GM23248 (cell line): Measurements from ENCODE around the gene SPTAN1. TPM values are rescaled to one million over a fixed set of nuclear protein-coding genes. Genes with fewer than 3 reads are reported as not detected.

Source experiments
- DNase-seq: peaks from one replicate; pipeline ENCODE4 v3.0.0-alpha.2; 2015
- H2AFZ ChIP-seq: fragments of 200-600 bp; sonication (generic); 2 replicates; pipeline ENCODE4 v1.6.1; 2016; ENCODE audit warnings: antibody characterized with exemption
- H3F3A ChIP-seq: fragments of 200-600 bp; sonication (generic); 2 replicates; pipeline ENCODE4 v1.6.1; 2016; ENCODE audit warnings: mild to moderate bottlenecking, antibody characterized with exemption, mixed run types; ENCODE audit not compliant: insufficient read depth
- H3K27ac ChIP-seq: fragments of 200-600 bp; sonication (generic); 2 replicates; pipeline ENCODE4 v1.5.1; 2016; ENCODE audit warnings: mild to moderate bottlenecking
- H3K27me3 ChIP-seq: fragments of 200-600 bp; sonication (generic); replicated peaks from 2 replicates; pipeline ENCODE4 v1.6.1; 2016; ENCODE audit warnings: mild to moderate bottlenecking; ENCODE audit not compliant: insufficient read depth
- H3K36me3 ChIP-seq: fragments of 200-600 bp; sonication (generic); 2 replicates; pipeline ENCODE4 v1.6.1; 2016; ENCODE audit warnings: low read depth, mild to moderate bottlenecking
- H3K4me1 ChIP-seq: fragments of 200-600 bp; sonication (generic); 2 replicates; pipeline ENCODE4 v1.6.1; 2016; ENCODE audit warnings: mild to moderate bottlenecking; ENCODE audit not compliant: insufficient read depth
- H3K4me2 ChIP-seq: fragments of 200-600 bp; sonication (generic); one replicate; pipeline ENCODE4 v1.6.1; 2016; ENCODE audit warnings: mild to moderate bottlenecking; ENCODE audit not compliant: unreplicated experiment
- H3K4me3 ChIP-seq: fragments of 200-600 bp; sonication (generic); 2 replicates; pipeline ENCODE4 v1.5.1; 2016; ENCODE audit warnings: mild to moderate bottlenecking
- H3K79me2 ChIP-seq: fragments of 200-600 bp; sonication (generic); 2 replicates; pipeline ENCODE4 v1.6.1; 2016; ENCODE audit warnings: mild to moderate bottlenecking; ENCODE audit not compliant: insufficient read depth
- H3K9ac ChIP-seq: fragments of 200-600 bp; sonication (generic); 2 replicates; pipeline ENCODE4 v1.6.1; 2016; ENCODE audit warnings: mild to moderate bottlenecking
- H3K9me2 ChIP-seq: fragments of 200-600 bp; sonication (generic); 2 replicates; pipeline ENCODE4 v1.6.1; 2016; ENCODE audit warnings: mixed run types, mild to moderate bottlenecking, moderate library complexity; ENCODE audit not compliant: insufficient read depth
- H3K9me3 ChIP-seq: fragments of 200-600 bp; sonication (generic); one replicate; pipeline ENCODE4 v1.6.1; 2017; ENCODE audit warnings: low read depth
- H4K20me1 ChIP-seq: fragments of 200-600 bp; sonication (generic); 2 replicates; pipeline ENCODE4 v1.6.0; 2016; ENCODE audit not compliant: insufficient read depth
- EZH2 ChIP-seq: fragments of 200-600 bp; sonication (generic); IDR thresholded peaks from 2 replicates; pipeline ENCODE4 v1.6.1; 2018; ENCODE audit warnings: antibody characterized with exemption, mild to moderate bottlenecking; ENCODE audit not compliant: insufficient read depth, poor library complexity, severe bottlenecking
- EZH2phosphoT487 ChIP-seq: fragments of 200-600 bp; sonication (generic); IDR thresholded peaks from 2 replicates; pipeline ENCODE4 v1.6.1; 2018; ENCODE audit warnings: antibody characterized with exemption, moderate library complexity, mild to moderate bottlenecking, low read depth; ENCODE audit not compliant: insufficient read depth
- WGBS, 2 experiments: methylation state at CpG; one replicate each; pipeline ENCODE4 v1.1.6; 2015 to 2017; ENCODE audit warnings: low lambda C conversion rate in 2 of 2, low coverage in 1 of 2; ENCODE audit errors: missing lambda C conversion rate in 2 of 2; 5-methylcytosine and 5-hydroxymethylcytosine counted together
- in situ Hi-C: fragments of 300-500 bp; cut with MboI; formaldehyde crosslinking; loops from 2 replicates; pipeline ENCODE4 v1.15.0; 2020
- polyA plus RNA-seq: library from polyadenylated mRNA; unstranded; fragments of >200 nt; fragmentation: Nextera tagmentation; extraction: Ambion mirVana; gene quantifications from 2 replicates; pipeline ENCODE4 v1.2.1, GENCODE V29; 2016
- total RNA-seq: library from RNA; depleted of rRNA; stranded (reverse); fragments of >200 nt; shearing (Covaris generic); gene quantifications from 2 replicates; pipeline ENCODE4 v1.2.3, GENCODE V29; 2014

Gene SPTAN1
- total and polyA plus RNA-seq, 2 experiments from 2014 or later: 144 to 275 TPM

- Histone ChIP-seq H3K9me3 (no peaks in the 10 kb centered on the region), H3K4me3 (no peak overlapping the region), H3K9me2 (no peaks in the 10 kb centered on the region), H3K4me1 (no peaks in the 10 kb centered on the region), H2AFZ (no peak overlapping the region), H3K27me3 (no peaks in the 10 kb centered on the region), H3K79me2 (peaks cover 10% of the 10 kb centered on the region), H3K27ac (no peak overlapping the region), H3K9ac (no peak overlapping the region), H4K20me1 (no peaks in the 10 kb centered on the region), H3K4me2 (no peak overlapping the region), H3K36me3 (peaks cover 100% of the 10 kb centered on the region), H3F3A (peaks cover 37% of the 10 kb centered on the region; the same call in 1 of the 2 replicates)
- no peak for DNase-seq
- 87 to 88% methylated on average over 12 of the region's 12 CpGs for WGBS, 2 experiments
- in situ Hi-C loops: no loop called here
- no peak for TF ChIP-seq EZH2phosphoT487
- TF ChIP-seq EZH2: no peak
Observed at GRCh38 chr9:128611600-128612394, 59.4 kb downstream of the SPTAN1 start.

GRCh38 chr9:128614728-128615127, 62.3 kb downstream of the SPTAN1 start:
- in situ Hi-C loops: no loop called here
- Histone ChIP-seq H4K20me1 (no peaks in the 10 kb centered on the region), H3K4me3 (no peak overlapping the region), H2AFZ (no peak overlapping the region), H3K27me3 (no peaks in the 10 kb centered on the region), H3K9ac (no peak overlapping the region), H3K4me2 (no peak overlapping the region), H3K9me3 (no peaks in the 10 kb centered on the region), H3K9me2 (no peaks in the 10 kb centered on the region), H3F3A (peaks cover 28% of the 10 kb centered on the region; the same call in 1 of the 2 replicates), H3K36me3 (peaks cover 94% of the 10 kb centered on the region), H3K79me2 (peaks cover 10% of the 10 kb centered on the region), H3K4me1 (no peaks in the 10 kb centered on the region), H3K27ac (no peak overlapping the region)
- no peak for DNase-seq
- TF ChIP-seq EZH2phosphoT487 (no peak), EZH2 (no peak)
- WGBS, 2 experiments: 97 to 100% methylated on average over 1 of the region's 1 CpG

DNA sequence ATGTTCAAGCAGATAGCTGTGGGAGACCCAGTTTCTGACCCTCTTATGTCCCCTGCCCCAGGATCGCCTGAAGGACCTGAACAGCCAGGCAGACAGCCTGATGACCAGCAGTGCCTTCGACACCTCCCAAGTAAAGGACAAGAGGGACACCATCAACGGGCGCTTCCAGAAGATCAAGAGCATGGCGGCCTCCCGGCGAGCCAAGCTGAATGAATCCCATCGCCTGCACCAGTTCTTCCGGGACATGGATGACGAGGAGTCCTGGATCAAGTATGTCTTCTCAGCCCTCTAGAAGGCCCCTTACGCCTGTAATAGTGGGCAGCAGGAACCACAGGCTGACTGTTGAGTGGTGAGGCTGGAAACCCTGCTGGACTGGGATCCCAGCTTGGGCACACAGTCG, 63.2 kb downstream of the SPTAN1 start:
- Histone ChIP-seq H3K27ac (no peak overlapping the region), H4K20me1 (no peaks in the 10 kb centered on the region), H3K4me1 (no peaks in the 10 kb centered on the region), H3K9ac (no peak overlapping the region), H3K4me2 (no peak overlapping the region), H3K79me2 (peaks cover 10% of the 10 kb centered on the region), H3K27me3 (no peaks in the 10 kb centered on the region), H3F3A (peaks cover 36% of the 10 kb centered on the region; the same call in 1 of the 2 replicates), H3K4me3 (no peak overlapping the region), H3K9me3 (no peaks in the 10 kb centered on the region), H2AFZ (no peak overlapping the region), H3K36me3 (peaks cover 94% of the 10 kb centered on the region), H3K9me2 (no peaks in the 10 kb centered on the region)
- TF ChIP-seq EZH2phosphoT487 (no peak), EZH2 (no peak)
- WGBS, 2 experiments: 96 to 97% methylated on average over 12 of the region's 12 CpGs
- no peak for DNase-seq
- in situ Hi-C loops: no loop called here

GRCh38 chr9:128617943-128618342, 65.6 kb downstream of the SPTAN1 start:
- Histone ChIP-seq H3K9me2 (no peaks in the 10 kb centered on the region), H3K4me1 (no peaks in the 10 kb centered on the region), H3K27me3 (no peaks in the 10 kb centered on the region), H3K79me2 (no peaks in the 10 kb centered on the region; the same call in 1 of the 2 replicates), H3K4me3 (no peak overlapping the region), H2AFZ (no peak overlapping the region), H3F3A (peaks cover 43% of the 10 kb centered on the region), H3K27ac (no peak overlapping the region), H3K9me3 (no peaks in the 10 kb centered on the region), H3K9ac (no peak overlapping the region), H3K36me3 (peaks cover 92% of the 10 kb centered on the region), H4K20me1 (no peaks in the 10 kb centered on the region), H3K4me2 (no peak overlapping the region)
- 80% methylated on average over 8 of the region's 8 CpGs for WGBS, 2 experiments
- in situ Hi-C loops: no loop called here
- TF ChIP-seq EZH2phosphoT487 (no peak), EZH2 (no peak)
- no peak for DNase-seq
